B cell (primary cell): ENCODE data around the gene TRIOBP. TPM values are rescaled to one million over a fixed set of nuclear protein-coding genes. Genes with fewer than 3 reads are reported as not detected.
A peak's percentile ranks its signal among the peaks of the same experiment; 100 is the strongest.
"Not testable (repeated sequence)": the region's sequence is repeated elsewhere in the genome, so short reads cannot be mapped to it uniquely, and the experiment has no call there.

Experiments used
- ATAC-seq: fragments of 200-7000 bp; cut with Tn5 transposase; one replicate; pipeline ENCODE4 v1.10.0; 2021; ENCODE audit warnings: low read depth, mild to moderate bottlenecking, moderate number of reproducible peaks, moderate library complexity
- CTCF ChIA-PET: fragments of 350-600 bp; sonication (Branson Sonifier 250); formaldehyde crosslinking; loops from one replicate; lab custom pipeline; 2021; ENCODE audit warnings: antibody characterized with exemption, inconsistent platforms; lab: Charles Lee
- POLR2A ChIA-PET: fragments of 350-600 bp; sonication (Branson Sonifier 250); formaldehyde crosslinking; loops from one replicate; lab custom pipeline; 2021; ENCODE audit warnings: antibody characterized with exemption; lab: Charles Lee
- DNase-seq: peaks from one replicate; pipeline ENCODE4 v3.0.0; 2013
- H2AFZ ChIP-seq: 2 replicates; pipeline ENCODE4 v1.6.1; 2012; ENCODE audit warnings: mild to moderate bottlenecking, low read depth, low read length; ENCODE audit not compliant: insufficient read depth, poor library complexity, severe bottlenecking
- H3K27ac ChIP-seq, 2 donors: 1 replicate in 1 of 2; 2 replicates in 1 of 2; pipeline ENCODE4 v1.5.1; 2012 to 2013; ENCODE audit warnings: low read length in 2 of 2, mild to moderate bottlenecking in 2 of 2, moderate library complexity in 1 of 2
- H3K27me3 ChIP-seq, 4 experiments: fragments of 200-600 bp in 1 of 4; sonication (generic) in 1 of 4; replicated peaks in 1 of 4; 1 replicate in 2 of 4; 2 replicates in 2 of 4; pipeline versions ENCODE4 v1.6.1 to v1.7.0; 2013 to 2016; ENCODE audit warnings: low read length in 3 of 4, mild to moderate bottlenecking in 2 of 4, mixed read lengths in 1 of 4, moderate library complexity in 1 of 4; ENCODE audit not compliant: insufficient read depth in 4 of 4, control insufficient read depth in 3 of 4; ENCODE audit errors: control extremely low read depth in 1 of 4
- H3K36me3 ChIP-seq, 2 experiments: replicated peaks in 1 of 2; 1 replicate in 1 of 2; 2 replicates in 1 of 2; pipeline versions ENCODE4 v1.6.1 to v1.7.1; 2013; ENCODE audit warnings: low read length in 1 of 2; ENCODE audit not compliant: insufficient read depth in 2 of 2, control insufficient read depth in 1 of 2; ENCODE audit errors: control extremely low read depth in 1 of 2, extremely low read depth in 1 of 2
- H3K4me1 ChIP-seq, 2 donors: fragments of 200-600 bp in 1 of 2; sonication (generic) in 1 of 2; 1 replicate in 1 of 2; 2 replicates in 1 of 2; pipeline versions ENCODE4 v1.5.1 to v1.6.1; 2013 to 2017; ENCODE audit warnings: low read length in 2 of 2; ENCODE audit not compliant: control insufficient read depth in 2 of 2, insufficient read depth in 2 of 2
- H3K4me2 ChIP-seq: replicated peaks from 2 replicates; pipeline ENCODE3; 2012; ENCODE audit warnings: mild to moderate bottlenecking, low read depth, low read length; ENCODE audit not compliant: poor library complexity, severe bottlenecking
- H3K4me3 ChIP-seq, 5 experiments: fragments of 200-600 bp in 1 of 5; sonication (generic) in 1 of 5; 1 replicate in 3 of 5; 2 replicates in 2 of 5; pipeline versions ENCODE4 v1.5.1 to v1.7.0; 2011 to 2016; ENCODE audit warnings: low read length in 4 of 5, mild to moderate bottlenecking in 4 of 5, low read depth in 2 of 5, control low read depth in 1 of 5, moderate library complexity in 1 of 5; ENCODE audit not compliant: insufficient read depth in 1 of 5; ENCODE audit errors: control extremely low read depth in 1 of 5, extremely low read depth in 1 of 5
- H3K79me2 ChIP-seq: fragments of 200-600 bp; sonication (generic); one replicate; pipeline ENCODE4 v1.6.0; 2016; ENCODE audit warnings: low read length; ENCODE audit not compliant: control insufficient read depth, insufficient read depth
- H3K9ac ChIP-seq: fragments of 200-600 bp; sonication (generic); 2 replicates; pipeline ENCODE4 v1.6.1; 2017; ENCODE audit warnings: mild to moderate bottlenecking, low read length, moderate library complexity
- H3K9me3 ChIP-seq, 3 donors: one replicate each; pipeline versions ENCODE4 v1.6.1 to v1.7.1; 2013; ENCODE audit warnings: low read length in 2 of 3; ENCODE audit not compliant: control insufficient read depth in 2 of 3, insufficient read depth in 1 of 3; ENCODE audit errors: control extremely low read depth in 1 of 3
- H4K20me1 ChIP-seq: 2 replicates; pipeline ENCODE4 v1.6.0; 2012; ENCODE audit warnings: mild to moderate bottlenecking, low read length; ENCODE audit not compliant: insufficient read depth, control insufficient read depth, poor library complexity, severe bottlenecking
- H3K27ac Mint-ChIP-seq: one replicate; pipeline ENCODE4 v1.8.0; 2021; ENCODE audit warnings: mixed read lengths
- H3K27me3 Mint-ChIP-seq: one replicate; pipeline ENCODE4 v1.8.0; 2021; ENCODE audit warnings: mixed read lengths
- H3K4me1 Mint-ChIP-seq: one replicate; pipeline ENCODE4 v1.8.0; 2021; ENCODE audit warnings: mixed read lengths
- H3K4me3 Mint-ChIP-seq: one replicate; pipeline ENCODE4 v1.8.0; 2021; ENCODE audit warnings: mixed read lengths
- H3K9me3 Mint-ChIP-seq: one replicate; pipeline ENCODE4 v1.8.0; 2022; ENCODE audit warnings: mixed read lengths; ENCODE audit not compliant: insufficient read depth
- EZH2 ChIP-seq: IDR thresholded peaks from 2 replicates; pipeline ENCODE4 v1.6.1; 2012; ENCODE audit warnings: borderline replicate concordance, low read depth, mild to moderate bottlenecking, moderate library complexity, low read length; ENCODE audit not compliant: insufficient read depth, poor library complexity, severe bottlenecking
- WGBS: methylation state at CpG from one replicate; pipeline ENCODE4 v1.1.5; 2013; ENCODE audit warnings: missing lambda C conversion rate; ENCODE audit not compliant: insufficient coverage; 5-methylcytosine and 5-hydroxymethylcytosine counted together
- intact Hi-C: fragments of 100-400 bp; cut with micrococcal nuclease; formaldehyde crosslinking; loops from one replicate; pipeline ENCODE4 v1.10.0; 2022
- polyA plus RNA-seq: library from polyadenylated mRNA; depleted of rRNA; stranded (reverse); fragments of >200 nt; gene quantifications from 2 replicates; pipeline ENCODE4 v1.2.3, GENCODE V29; 2012
- total RNA-seq, 2 donors: library from RNA; stranded (reverse); fragments of 120-200 nt in 1 of 2; gene quantifications; 1 replicate in 1 of 2; 2 replicates in 1 of 2; pipeline versions ENCODE4 v1.2.3 to v1.2.4, GENCODE V29; 2013 to 2022
- TF ChIP-seq, protein P1 (sequence below): fragments of 200-600 bp; IDR thresholded peaks from one replicate; pipeline ENCODE4 v1.8.0; 2022; ENCODE audit warnings: antibody characterized with exemption, mild to moderate bottlenecking

The TRIOBP gene
- total and polyA plus RNA-seq, 2 donors (not counting 1 experiment from before 2014, with no cell fraction given) = 26.8 to 47.5 TPM

DNA sequence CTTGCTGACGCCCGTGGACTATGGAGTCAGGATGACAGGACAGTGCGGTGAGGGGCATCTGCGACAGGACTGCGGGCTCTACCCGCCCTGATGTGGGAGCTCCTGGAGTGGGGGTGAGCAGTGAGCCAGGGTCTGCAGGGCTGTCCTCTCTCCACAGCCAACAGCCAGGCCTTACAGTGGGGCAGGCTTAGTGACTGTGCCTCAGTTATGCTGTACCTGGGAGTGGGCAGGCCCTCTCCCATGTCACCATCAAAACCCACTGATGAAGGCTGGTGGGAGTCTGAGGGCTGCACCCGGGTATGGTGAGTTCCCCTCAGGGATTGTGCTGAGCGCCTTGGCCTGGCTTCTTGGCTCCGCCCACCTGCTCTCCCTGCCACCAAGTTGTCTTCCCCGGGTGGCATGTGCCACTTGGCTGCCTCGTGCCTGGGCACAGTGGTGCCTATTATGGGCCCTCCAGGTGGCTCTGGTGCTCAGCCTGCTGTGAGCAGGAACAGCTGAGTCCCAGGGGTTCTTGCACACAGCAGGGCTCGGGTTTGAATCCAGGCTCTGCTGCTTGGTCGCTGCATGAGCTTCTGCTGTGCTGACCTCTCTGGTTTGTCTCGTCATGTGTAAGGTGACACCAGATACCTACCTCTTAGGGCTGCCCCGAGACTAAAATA lies 4.1 kb upstream of the TRIOBP start:
- Mint-ChIP-seq H3K27me3 (no peaks in the 10 kb centered on the region), H3K27ac (no peak overlapping the region), H3K4me1 (peaks cover 14% of the 10 kb centered on the region), H3K4me3 (no peak overlapping the region), H3K9me3 (no peaks in the 10 kb centered on the region)
- ChIA-PET CTCF (no interaction called here), POLR2A (interaction anchor here (0.6 kb wide), 1 partner anchor 195 kb away, joined by 3 read pairs; no protein-coding TSS in a partner anchor)
- no peaks in the 10 kb centered on the region for H3K9me3 ChIP-seq
- H3K4me3 ChIP-seq = no peak overlapping the region
- no peak overlapping the region for H3K9ac ChIP-seq
- H3K27ac ChIP-seq = no peak overlapping the region
- TF ChIP-seq EZH2 = no peak
- TF ChIP-seq, protein P1, sequence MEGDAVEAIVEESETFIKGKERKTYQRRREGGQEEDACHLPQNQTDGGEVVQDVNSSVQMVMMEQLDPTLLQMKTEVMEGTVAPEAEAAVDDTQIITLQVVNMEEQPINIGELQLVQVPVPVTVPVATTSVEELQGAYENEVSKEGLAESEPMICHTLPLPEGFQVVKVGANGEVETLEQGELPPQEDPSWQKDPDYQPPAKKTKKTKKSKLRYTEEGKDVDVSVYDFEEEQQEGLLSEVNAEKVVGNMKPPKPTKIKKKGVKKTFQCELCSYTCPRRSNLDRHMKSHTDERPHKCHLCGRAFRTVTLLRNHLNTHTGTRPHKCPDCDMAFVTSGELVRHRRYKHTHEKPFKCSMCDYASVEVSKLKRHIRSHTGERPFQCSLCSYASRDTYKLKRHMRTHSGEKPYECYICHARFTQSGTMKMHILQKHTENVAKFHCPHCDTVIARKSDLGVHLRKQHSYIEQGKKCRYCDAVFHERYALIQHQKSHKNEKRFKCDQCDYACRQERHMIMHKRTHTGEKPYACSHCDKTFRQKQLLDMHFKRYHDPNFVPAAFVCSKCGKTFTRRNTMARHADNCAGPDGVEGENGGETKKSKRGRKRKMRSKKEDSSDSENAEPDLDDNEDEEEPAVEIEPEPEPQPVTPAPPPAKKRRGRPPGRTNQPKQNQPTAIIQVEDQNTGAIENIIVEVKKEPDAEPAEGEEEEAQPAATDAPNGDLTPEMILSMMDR = no peak
- ATAC-seq (no peak), DNase-seq (no peak)
- H3K79me2 ChIP-seq = no peaks in the 10 kb centered on the region
- H3K4me1 ChIP-seq = peaks cover 9 to 17% of the 10 kb centered on the region in 2 donors
- H3K4me2 ChIP-seq = no peak overlapping the region
- WGBS = 95% methylated on average over 15 of the region's 15 CpGs
- peaks cover 0 to 58% of the 10 kb centered on the region in 2 experiments for H3K36me3 ChIP-seq
- H3K27me3 ChIP-seq = no peaks in the 10 kb centered on the region
- intact Hi-C loops = no loop called here
- no peaks in the 10 kb centered on the region for H4K20me1 ChIP-seq
- H2AFZ ChIP-seq = no peak overlapping the region

DNA sequence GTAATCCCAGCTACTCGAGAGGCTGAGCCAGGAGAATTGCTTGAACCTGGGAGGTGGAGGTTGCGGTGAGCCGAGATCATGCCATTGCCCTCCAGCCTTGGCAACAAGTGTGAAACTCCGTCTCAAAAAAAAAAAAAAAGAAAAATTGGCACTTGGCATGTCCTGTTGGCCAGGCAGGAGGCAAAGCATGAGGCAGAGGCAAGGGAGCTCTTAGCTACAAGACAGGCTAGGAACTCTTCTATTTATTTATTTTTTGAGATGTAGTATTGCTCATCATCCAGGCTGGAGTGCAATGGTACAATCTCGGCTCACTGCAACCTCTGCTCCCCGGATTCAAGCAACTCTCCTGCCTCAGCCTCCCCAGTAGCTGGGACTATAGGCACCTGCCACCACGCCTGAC lies 2.7 kb upstream of the TRIOBP start:
- H3K27ac Mint-ChIP-seq, DNase-seq, H3K27me3 ChIP-seq, H3K79me2 ChIP-seq, H3K9me3 ChIP-seq, H3K27ac ChIP-seq, ATAC-seq, H3K4me3 Mint-ChIP-seq, H4K20me1 ChIP-seq, intact Hi-C loops, H3K4me3 ChIP-seq, H3K27me3 Mint-ChIP-seq, H3K9me3 Mint-ChIP-seq, H3K4me2 ChIP-seq, H2AFZ ChIP-seq, H3K9ac ChIP-seq: not testable (repeated sequence)
- ChIA-PET CTCF (interaction anchor here (0.7 to 0.9 kb wide), 2 partner anchors 18 to 69 kb away, joined by 3 read pairs; partner anchors contain the start of gene LGALS1), POLR2A (interaction anchor here (0.7 kb wide), 1 partner anchor 80 kb away, joined by 3 read pairs; no protein-coding TSS in a partner anchor)
- H3K4me1 ChIP-seq = peaks cover 9 to 17% of the 10 kb centered on the region in 2 donors
- H3K4me1 Mint-ChIP-seq = peaks cover 11% of the 10 kb centered on the region
- WGBS = 100% methylated on average over 5 of the region's 7 CpGs
- H3K36me3 ChIP-seq = peaks cover 0 to 46% of the 10 kb centered on the region in 2 experiments

DNA sequence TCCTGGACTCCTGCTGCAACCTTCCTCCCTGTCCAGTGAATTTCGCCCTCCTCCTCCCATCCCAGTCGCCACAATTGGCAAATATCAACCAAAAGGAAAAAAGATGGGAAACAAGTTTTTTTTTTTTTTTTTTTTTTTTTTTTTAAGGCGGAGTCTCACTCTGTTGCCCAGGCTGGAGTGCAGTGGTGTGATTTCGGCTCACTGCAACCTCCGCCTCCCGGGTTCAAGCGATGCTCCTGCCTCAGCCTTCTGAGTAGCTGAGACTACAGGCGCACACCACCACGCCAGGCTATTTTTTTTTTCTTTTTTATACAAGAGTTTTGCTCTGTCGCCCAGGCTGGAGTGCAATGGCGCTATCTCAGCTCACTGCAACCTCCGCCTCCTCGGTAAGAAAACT lies 590 bp upstream of the TRIOBP start:
- H3K9ac ChIP-seq = peak overlapping the region; percentile 47
- H3K4me3 Mint-ChIP-seq = peak overlapping the region; percentile 72

More for the DNA sequence above, 590 bp upstream of the TRIOBP start:
- peak overlapping the region in 4 of 5 experiments; percentile 6 to 34 (median 24) for H3K4me3 ChIP-seq
- H3K79me2 ChIP-seq, H3K27ac Mint-ChIP-seq, H3K9me3 ChIP-seq, H3K27me3 Mint-ChIP-seq, H4K20me1 ChIP-seq, H3K27me3 ChIP-seq, H3K27ac ChIP-seq, POLR2A ChIA-PET, H3K9me3 Mint-ChIP-seq, DNase-seq: not testable (repeated sequence)
- peaks cover 0 to 28% of the 10 kb centered on the region in 2 experiments for H3K36me3 ChIP-seq
- intact Hi-C loops = loop anchor here (1.0 kb wide), 1 partner anchor 10 kb away; the partner anchor contains the start of gene NOL12
- peaks cover 11% of the 10 kb centered on the region for H3K4me1 Mint-ChIP-seq
- 44% methylated on average over 10 of the region's 13 CpGs for WGBS
- CTCF ChIA-PET = interaction anchor here (0.6 to 3.3 kb wide), 6 partner anchors 15 to 117 kb away, joined by 3 to 12 read pairs (median 4); no protein-coding TSS in a partner anchor
- peak overlapping the region; percentile 72 for H3K4me2 ChIP-seq
- H3K4me1 ChIP-seq = peaks cover 9 to 17% of the 10 kb centered on the region in 2 donors
- peak; percentile 6 for ATAC-seq
- H2AFZ ChIP-seq = peak overlapping the region; percentile 38
